GM21390 (cell line): ENCODE data around the gene PA2G4.
"Not testable (repeated sequence)": the region's sequence is repeated elsewhere in the genome, so short reads cannot be mapped to it uniquely, and the experiment has no call there.

Source experiments
- ATAC-seq: cut with Tn5 transposase; IDR thresholded peaks from one replicate; pipeline ENCODE4 v1.9.1; 2021; ENCODE audit not compliant: unreplicated experiment

PA2G4 gene

GRCh38 chr12:56152132-56152755, 47.9 kb downstream of the PA2G4 start, which contains the start of gene MYL6B:
TSS of gene MYL6B (plus strand) at chr12:56152587. CDS start at chr12:56153919, 1,332 bp downstream.
- peak; percentile 76 for ATAC-seq

GRCh38 chr12:56152756-56153677, 48.7 kb downstream of the PA2G4 start:
- no peak for ATAC-seq

- no peak for ATAC-seq
These were observed 49.3 kb downstream of the PA2G4 start for GRCh38 chr12:56153678-56154065.

- ATAC-seq = no peak
These were observed 50.0 kb downstream of the PA2G4 start for GRCh38 chr12:56154246-56154771.

- no peak for ATAC-seq
These were observed 50.5 kb downstream of the PA2G4 start for GRCh38 chr12:56154818-56155217.

GRCh38 chr12:56155256-56155845, 51.0 kb downstream of the PA2G4 start:
- ATAC-seq = no peak

GRCh38 chr12:56156464-56157200, 52.3 kb downstream of the PA2G4 start:
- not testable (repeated sequence) for ATAC-seq

GRCh38 chr12:56157201-56158028, 53.1 kb downstream of the PA2G4 start:
- peak; percentile 36 for ATAC-seq

GRCh38 chr12:56158029-56158925, 53.9 kb downstream of the PA2G4 start, which contains the start of gene MYL6:
TSS of gene MYL6 (plus strand) at chr12:56158359. CDS start at chr12:56158402, 43 bp downstream.
- ATAC-seq = peak; percentile 78

GRCh38 chr12:56158926-56159461, 54.6 kb downstream of the PA2G4 start:
- ATAC-seq = no peak

- ATAC-seq = no peak
These were observed 55.3 kb downstream of the PA2G4 start for GRCh38 chr12:56159482-56160192.

- ATAC-seq = no peak
These were observed 55.9 kb downstream of the PA2G4 start for GRCh38 chr12:56160193-56160763.

GRCh38 chr12:56160894-56161689, 56.7 kb downstream of the PA2G4 start:
- ATAC-seq = no peak

GRCh38 chr12:56161690-56162351, 57.5 kb downstream of the PA2G4 start:
- no peak for ATAC-seq

- no peak for ATAC-seq
These were observed 58.3 kb downstream of the PA2G4 start for GRCh38 chr12:56162468-56163290.
